Measurements from ENCODE around the gene ACER2.

ACER2 gene

DNA sequence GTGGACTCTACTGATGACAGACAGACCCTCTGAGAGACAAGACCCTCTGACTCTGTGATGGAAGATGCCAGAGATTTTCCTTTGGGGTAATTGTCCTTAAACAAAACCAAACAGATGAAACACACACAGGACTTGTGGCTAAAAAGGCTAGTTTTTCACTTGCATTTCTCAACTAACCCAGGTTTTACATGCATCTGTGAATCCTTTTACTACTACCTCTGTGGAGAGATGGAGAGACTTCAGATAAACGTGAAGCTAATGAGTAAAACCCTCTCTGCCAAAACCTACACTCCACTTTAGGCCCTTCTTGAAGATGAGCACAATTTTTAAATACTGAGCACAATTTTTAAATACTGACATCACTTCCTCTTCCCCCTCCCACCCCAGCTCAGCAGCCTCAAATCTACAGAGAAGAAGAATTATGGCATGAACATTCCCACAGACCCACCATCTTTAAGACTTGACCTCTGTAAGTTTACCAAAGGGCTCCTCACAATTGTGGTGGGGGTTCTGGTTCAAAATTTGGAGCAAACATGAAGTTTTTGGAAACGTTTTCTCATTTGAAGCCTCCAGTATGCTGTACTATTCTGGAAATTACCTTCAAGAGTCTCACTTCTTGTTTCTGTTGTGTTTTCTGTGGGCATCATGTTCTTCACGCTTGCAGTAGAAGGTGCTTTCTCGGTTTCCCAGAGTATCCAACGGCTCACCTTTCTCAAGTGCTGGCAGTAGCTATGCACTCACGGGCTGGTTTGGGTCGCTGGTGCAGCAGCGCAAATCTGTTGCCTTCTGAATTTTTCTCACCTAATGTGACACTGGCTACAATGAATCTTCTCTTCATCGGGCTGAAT is 42.7 kb downstream of the ACER2 start:
- FAIRE-seq, result peak; percentile 78
- no peak for DNase-seq (ENCODE audit: insufficient read length, low spot score)
- TF ChIP-seq POLR2A (IDR thresholded peaks at IDR 0.05; ENCODE audit: low read depth, low read length), result no peak

DNA sequence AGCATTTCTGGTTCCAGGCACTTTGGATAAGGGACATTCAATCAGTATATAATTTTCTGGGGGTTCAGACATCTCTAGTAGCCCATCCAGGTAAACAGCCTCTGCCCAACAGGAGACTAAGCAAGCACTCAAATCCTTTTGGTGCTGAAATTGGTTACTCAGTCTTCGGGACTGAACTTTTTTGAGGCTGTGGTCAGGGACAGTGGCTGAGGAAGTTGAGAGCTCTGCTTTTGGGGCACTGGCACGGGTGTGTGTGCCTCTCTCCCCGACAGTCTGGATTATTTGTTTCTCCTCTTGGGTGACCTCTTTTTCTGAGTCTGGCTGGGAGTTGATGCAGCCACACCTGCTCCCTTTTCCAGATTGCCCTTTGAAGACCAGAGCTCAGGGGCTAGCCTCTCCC is 47.6 kb downstream of the ACER2 start:
- no peak for TF ChIP-seq POLR2A (IDR thresholded peaks at IDR 0.05; ENCODE audit: low read depth, low read length)

DNA sequence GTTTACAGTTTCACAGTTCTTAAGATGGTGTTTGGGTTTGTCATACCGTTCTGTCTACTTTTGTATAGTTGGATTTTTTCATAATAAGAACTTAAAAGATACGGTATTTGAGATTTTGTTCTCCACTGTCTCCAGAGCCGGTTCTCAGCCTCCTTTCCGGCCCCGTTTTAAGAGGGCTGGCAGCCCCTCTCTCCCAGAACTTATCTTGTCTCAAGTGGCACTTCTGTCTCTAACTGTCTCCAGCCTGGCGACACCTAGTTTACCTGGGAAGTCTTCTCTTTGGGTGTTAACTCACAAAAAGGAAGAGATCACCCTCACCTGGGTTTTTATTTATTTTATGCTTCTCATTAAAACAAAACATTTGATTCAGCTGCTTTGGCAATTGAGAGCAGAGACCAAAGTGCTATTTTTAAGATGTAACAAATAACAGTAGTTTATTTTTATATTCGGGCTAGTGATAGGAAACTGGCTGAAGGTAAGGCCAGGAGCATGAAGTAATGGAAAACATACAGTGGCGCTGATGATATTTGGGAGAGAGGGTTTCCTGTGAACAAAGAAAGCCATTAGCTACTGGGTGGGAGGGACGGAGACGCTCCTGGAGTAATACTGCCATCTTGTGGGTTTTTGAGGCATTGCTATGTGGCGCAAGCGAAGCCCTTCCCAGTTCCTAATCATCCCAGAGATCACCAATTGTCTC is 48.3 kb downstream of the ACER2 start:
- FAIRE-seq, result peak; percentile 98
- TF ChIP-seq POLR2A (IDR thresholded peaks at IDR 0.05; ENCODE audit: low read depth, low read length), result no peak
- peak; percentile 68 for DNase-seq (ENCODE audit: insufficient read length, low spot score)

More for the DNA sequence above, 47.6 kb downstream of the ACER2 start:
- no peak for DNase-seq (ENCODE audit: insufficient read length, low spot score)
- FAIRE-seq, result peak; percentile 36

DNA sequence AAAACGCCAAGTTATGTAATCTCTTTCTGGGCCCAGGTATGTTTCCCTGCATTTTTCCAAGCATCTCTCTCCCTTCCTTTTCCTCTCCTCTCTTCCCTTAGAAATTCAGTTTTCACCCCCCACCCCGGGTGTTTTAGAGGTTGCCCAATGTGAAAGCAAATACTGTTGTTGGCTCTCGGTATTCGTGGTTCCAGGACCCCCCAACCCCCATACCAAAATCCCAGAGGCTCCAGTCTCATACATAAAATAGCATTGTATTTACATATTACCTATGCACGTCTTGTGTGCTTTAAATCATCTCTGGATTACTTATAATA is 48.8 kb downstream of the ACER2 start:
- TF ChIP-seq POLR2A (IDR thresholded peaks at IDR 0.05; ENCODE audit: low read depth, low read length), result no peak
- DNase-seq (ENCODE audit: insufficient read length, low spot score) (no peak), FAIRE-seq (no peak)

DNA sequence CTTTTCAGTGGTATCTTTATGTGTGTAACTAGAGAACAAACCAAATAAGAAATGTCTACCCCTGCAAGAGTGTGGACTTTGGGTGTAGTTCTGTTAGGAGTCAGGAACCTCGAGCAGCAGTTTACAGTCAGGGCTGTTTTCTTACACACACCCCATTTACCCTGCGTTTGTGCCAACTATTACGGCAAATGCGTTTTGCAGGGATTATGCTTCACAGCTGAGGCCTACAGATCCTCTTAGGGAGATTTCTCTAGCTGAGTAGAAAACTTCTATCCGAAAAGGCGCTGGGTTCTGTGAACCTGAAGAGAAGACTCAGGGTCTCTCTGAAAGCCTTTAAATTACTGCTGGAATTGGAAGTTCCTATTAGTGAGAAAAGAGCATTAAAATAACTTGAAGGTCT is 51.4 kb downstream of the ACER2 start:
- no peak for FAIRE-seq
- DNase-seq (ENCODE audit: insufficient read length, low spot score), result no peak
- TF ChIP-seq POLR2A (IDR thresholded peaks at IDR 0.05; ENCODE audit: low read depth, low read length), result no peak

DNA sequence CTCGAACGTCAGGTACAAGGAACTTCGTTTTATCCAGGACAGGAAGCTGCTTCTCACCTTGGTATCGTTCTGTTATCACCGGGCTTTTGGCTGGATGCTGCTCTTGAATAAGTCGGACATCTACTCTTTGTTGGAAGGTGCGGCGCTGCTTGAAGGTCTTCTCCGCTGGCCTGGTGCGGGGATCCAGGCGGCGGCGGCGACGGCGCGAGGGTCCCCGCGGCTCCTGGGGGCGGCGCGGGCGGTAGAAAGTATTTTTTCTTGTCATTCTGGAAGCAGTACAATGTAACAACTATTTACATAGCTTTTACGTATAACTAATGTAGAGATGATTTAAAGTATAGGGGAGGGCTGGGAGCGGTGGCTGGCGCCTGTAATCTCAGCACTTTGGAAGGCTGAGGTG is 52.3 kb downstream of the ACER2 start:
- TF ChIP-seq POLR2A (IDR thresholded peaks at IDR 0.05; ENCODE audit: low read depth, low read length), result no peak
- no peak for FAIRE-seq
- no peak for DNase-seq (ENCODE audit: insufficient read length, low spot score)

DNA sequence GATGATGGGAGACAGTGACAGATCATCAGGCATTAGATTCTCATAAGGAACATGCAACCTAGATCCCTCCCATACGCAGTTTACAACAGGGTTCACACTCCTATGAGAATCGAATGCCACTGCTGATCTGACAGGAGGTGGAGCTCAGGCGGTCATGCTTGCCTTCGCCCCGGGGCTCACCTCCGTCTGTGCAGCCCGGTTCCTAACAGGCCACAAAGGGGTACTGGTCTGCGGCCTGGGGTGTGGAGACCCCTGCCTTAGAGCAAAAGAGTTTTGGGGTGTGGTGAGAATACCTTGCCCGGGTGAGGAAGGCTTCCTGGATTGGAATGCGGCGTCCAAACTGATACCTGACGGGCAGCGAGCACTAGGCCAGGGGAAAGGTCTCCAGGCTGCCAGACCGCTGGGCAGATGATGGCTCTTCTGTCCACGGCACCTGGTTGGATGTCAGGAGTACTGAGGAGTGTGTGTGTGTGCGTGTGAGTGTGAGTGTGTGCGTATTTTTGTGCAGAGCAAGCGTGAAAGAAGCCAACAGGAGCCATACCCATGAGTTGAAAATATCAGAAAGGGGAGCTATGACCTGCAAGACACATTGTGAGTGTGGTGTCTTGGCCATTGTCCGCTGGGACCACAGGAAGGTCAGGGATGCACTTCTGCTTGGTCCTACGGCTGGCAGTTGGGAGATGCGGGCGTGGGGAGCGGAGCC is 55.4 kb downstream of the ACER2 start:
- DNase-seq (ENCODE audit: insufficient read length, low spot score), result no peak
- no peak for TF ChIP-seq POLR2A (IDR thresholded peaks at IDR 0.05; ENCODE audit: low read depth, low read length)
- FAIRE-seq, result no peak

DNA sequence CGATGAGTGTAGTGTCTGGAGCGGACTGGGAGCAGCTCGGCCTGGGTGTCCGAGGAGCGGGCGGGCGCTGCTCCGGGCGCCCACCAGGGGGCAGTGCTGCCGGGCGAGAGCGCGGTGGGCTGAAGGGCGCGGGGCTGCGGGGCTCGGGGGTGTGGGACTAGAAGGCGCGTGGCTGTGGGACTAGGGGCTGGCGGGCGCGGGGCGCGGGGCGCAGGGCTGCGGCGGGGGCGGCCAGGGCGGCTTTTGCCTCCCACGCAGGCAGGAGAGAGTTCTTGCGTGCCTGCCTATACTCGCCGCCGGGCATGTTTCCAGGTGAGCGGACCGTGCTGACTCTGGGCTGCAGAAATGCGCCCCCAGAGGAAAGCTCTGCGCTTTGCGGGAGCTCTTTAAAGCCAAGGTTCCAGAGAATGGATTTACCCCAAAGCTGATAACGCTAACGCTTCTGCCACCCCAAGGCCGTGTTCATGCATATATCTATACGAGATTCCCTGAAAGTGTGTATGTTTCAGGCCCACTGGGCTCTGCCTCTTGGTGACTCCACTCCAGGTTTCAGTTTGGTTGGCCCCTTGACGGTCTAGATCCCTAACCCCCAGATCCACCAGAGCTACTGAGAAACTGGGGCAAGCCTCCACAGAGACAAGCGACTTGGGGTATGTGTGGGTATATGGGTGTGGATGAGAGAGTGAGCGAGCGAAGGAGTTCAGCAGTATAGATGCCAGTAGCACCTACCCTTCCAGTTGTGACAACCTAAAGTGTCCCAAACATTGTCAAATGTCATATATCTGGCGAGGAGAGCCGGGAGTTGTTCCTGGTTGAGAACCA is 56.2 kb downstream of the ACER2 start:
- DNase-seq (ENCODE audit: insufficient read length, low spot score) (peak; percentile 83), FAIRE-seq (no peak)
- TF ChIP-seq POLR2A (IDR thresholded peaks at IDR 0.05; ENCODE audit: low read depth, low read length), result no peak

DNA sequence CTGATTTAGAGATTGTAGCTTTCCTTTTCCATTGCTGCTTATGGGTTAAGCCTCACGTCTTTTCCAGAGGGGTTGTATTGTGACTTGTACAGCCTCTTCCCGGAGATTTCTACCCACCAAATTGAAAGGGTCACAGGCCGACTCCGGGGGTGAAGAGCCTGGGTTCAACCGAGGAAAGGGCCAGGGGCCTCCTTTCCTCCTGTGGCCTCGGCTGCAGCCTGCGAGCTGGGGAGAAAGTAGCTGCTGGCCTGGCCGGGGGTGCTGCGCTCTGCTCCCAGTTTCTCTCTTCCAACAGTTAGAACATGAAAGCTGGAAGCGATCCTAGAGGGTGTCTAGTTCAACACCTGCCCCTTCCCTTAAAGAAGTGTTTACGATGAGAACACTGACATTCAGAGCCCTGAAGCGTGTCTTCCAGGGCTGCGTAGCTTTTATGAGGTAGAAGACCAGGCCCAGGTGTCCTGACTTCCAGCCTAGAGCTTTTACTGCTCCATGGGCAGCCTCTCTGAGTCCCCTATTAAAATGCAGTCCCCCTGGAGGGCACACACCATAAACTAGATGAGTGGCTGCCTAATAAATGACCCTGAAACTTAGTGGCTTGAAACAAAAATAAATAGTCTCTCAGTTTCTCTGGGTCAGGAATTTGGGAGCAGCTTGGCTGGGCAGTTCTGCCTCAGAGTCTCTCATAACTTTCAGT is 56.9 kb downstream of the ACER2 start:
- no peak for TF ChIP-seq POLR2A (IDR thresholded peaks at IDR 0.05; ENCODE audit: low read depth, low read length)
- FAIRE-seq, result no peak
- no peak for DNase-seq (ENCODE audit: insufficient read length, low spot score)

DNA sequence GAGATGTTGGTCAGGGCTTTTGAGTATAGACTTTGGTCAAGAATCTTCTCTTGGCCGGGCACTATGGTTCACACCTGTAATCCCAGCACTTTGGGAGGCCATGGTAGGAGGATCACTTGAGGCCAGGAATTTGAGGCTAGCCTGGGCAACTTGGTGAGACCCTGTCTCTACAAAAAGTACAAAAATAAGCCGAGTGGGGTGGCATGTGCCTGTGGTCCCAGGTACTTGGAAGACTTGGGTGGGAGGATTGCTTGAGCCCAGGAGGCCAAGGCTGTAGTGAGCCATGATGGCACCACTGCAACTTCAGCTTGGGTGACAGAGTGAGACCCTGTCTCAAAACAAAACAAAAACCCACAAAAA is 57.5 kb downstream of the ACER2 start:
- FAIRE-seq (no peak), DNase-seq (ENCODE audit: insufficient read length, low spot score) (no peak)
- TF ChIP-seq POLR2A (IDR thresholded peaks at IDR 0.05; ENCODE audit: low read depth, low read length), result no peak

DNA sequence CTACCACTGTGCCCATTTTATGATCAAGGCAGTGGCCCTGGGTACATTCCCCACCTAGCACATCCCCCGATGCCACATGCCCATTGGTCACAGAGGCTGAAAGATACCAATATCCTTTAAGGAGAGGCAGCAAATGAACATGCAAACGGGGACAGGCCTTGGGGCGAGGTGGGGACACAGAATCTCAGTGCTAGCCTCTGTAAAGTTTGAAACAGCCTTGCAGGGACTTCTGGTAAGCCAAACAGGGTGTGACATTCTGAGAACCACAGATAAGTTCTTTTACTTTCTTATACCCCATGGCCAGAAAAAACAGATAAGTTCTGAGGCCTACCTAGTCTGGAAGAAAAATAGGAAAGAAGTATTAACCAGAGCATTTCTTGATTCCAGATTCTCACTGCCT is 60.5 kb downstream of the ACER2 start:
- no peak for FAIRE-seq
- no peak for DNase-seq (ENCODE audit: insufficient read length, low spot score)
- no peak for TF ChIP-seq POLR2A (IDR thresholded peaks at IDR 0.05; ENCODE audit: low read depth, low read length)

DNA sequence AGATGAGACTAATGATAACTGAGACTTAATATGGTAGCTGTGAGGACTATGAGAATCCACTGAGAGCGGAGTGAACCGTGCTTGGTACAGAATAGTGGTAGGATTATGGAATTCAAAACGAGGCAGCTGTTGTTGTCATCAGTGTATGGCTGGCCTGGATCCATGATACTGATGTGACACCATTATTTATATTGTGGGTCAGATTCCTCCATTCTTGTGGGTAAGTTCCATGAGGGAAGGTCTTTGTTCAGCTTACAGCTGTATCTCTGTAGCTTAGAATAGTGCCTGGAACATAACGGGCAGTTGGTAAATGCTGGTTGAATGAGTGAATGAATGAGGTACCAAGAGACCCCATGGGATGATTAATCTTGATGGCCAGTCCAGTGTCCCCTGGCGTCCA is 61.8 kb downstream of the ACER2 start:
- FAIRE-seq (no peak), DNase-seq (ENCODE audit: insufficient read length, low spot score) (no peak)
- TF ChIP-seq POLR2A (IDR thresholded peaks at IDR 0.05; ENCODE audit: low read depth, low read length), result no peak

DNA sequence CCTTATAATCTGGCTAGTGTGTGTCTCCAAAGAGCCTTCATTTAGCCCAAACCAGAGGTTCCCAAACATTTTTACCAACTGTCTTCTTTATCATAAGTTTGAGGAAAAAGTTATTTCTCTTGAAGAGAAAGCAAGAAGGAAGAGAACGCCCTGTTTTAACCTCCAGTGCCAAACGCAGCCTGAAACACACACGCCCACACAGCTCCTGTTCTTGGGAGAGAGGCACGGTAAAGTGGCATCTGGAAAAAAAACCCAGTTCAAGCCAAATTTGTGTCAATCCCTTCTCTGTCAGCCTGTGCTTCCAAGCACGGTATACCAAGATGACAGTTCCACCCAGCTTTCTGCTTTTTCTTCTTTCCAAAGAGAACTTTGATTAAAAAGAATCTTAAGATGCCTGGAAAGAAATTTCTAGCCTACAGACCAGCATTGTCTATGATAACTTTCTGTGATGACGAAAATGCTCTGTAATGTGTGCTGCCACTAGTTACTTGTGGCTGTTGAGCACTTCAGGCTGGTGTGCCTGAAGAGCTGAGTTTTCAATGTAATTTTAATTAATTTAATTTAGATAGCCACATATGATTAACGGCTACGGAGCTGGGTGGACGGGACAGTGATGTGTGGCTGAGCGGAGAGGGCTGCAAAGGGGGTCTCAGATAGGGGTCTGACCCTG is 62.3 kb downstream of the ACER2 start:
- TF ChIP-seq POLR2A (IDR thresholded peaks at IDR 0.05; ENCODE audit: low read depth, low read length), result no peak
- FAIRE-seq (no peak), DNase-seq (ENCODE audit: insufficient read length, low spot score) (no peak)
